ENCODE data around the gene PSTPIP2.

PSTPIP2 gene

GRCh38 chr18:46028536-46028891 is 43.5 kb downstream of the PSTPIP2 start:
- H3K4me3 ChIP-seq (ENCODE audit: low read length) = peak overlapping the region; percentile 75
- peak overlapping the region; percentile 77 for H3K9ac ChIP-seq (ENCODE audit: low read depth, low read length)

GRCh38 chr18:46019936-46020335 is 52.1 kb downstream of the PSTPIP2 start:
- H3K4me1 ChIP-seq (ENCODE audit: control insufficient read depth, insufficient read depth, low read length) = no peaks in the 10 kb centered on the region
- no peak overlapping the region for H3K4me2 ChIP-seq (ENCODE audit: low read length)
- H3K27me3 ChIP-seq (ENCODE audit: control insufficient read depth, insufficient read depth, low read length) = no peaks in the 10 kb centered on the region
- no peak overlapping the region for H3K4me3 ChIP-seq (ENCODE audit: low read length)
- H3K36me3 ChIP-seq (ENCODE audit: insufficient read depth, low read length) = no peaks in the 10 kb centered on the region
- H3K9ac ChIP-seq (ENCODE audit: low read depth, low read length) = no peak overlapping the region
- H3K9me3 ChIP-seq (replicated peaks; ENCODE audit: low read length) = no peaks in the 10 kb centered on the region

More at GRCh38 chr18:46028536-46028891, 43.5 kb downstream of the PSTPIP2 start:
- no peaks in the 10 kb centered on the region for H3K36me3 ChIP-seq (ENCODE audit: insufficient read depth, low read length)
- no peaks in the 10 kb centered on the region for H3K9me3 ChIP-seq (replicated peaks; ENCODE audit: low read length)
- H3K4me2 ChIP-seq (ENCODE audit: low read length) = peak overlapping the region; percentile 96
- H3K4me1 ChIP-seq (ENCODE audit: control insufficient read depth, insufficient read depth, low read length) = peaks cover 6% of the 10 kb centered on the region
- H3K27me3 ChIP-seq (ENCODE audit: control insufficient read depth, insufficient read depth, low read length) = no peaks in the 10 kb centered on the region

- H3K36me3 ChIP-seq (ENCODE audit: insufficient read depth, low read length) = no peaks in the 10 kb centered on the region
- no peaks in the 10 kb centered on the region for H3K27me3 ChIP-seq (ENCODE audit: control insufficient read depth, insufficient read depth, low read length)
Measured at GRCh38 chr18:46013484-46014189, 58.4 kb downstream of the PSTPIP2 start.

GRCh38 chr18:46010676-46011075 is 61.4 kb downstream of the PSTPIP2 start:
- Histone ChIP-seq H3K27me3 (ENCODE audit: control insufficient read depth, insufficient read depth, low read length) (no peaks in the 10 kb centered on the region), H3K4me3 (ENCODE audit: low read length) (no peak overlapping the region)

More at GRCh38 chr18:46013484-46014189, 58.4 kb downstream of the PSTPIP2 start:
- no peaks in the 10 kb centered on the region for H3K4me1 ChIP-seq (ENCODE audit: control insufficient read depth, insufficient read depth, low read length)
- H3K4me2 ChIP-seq (ENCODE audit: low read length) = no peak overlapping the region
- H3K4me3 ChIP-seq (ENCODE audit: low read length) = no peak overlapping the region
- no peaks in the 10 kb centered on the region for H3K9me3 ChIP-seq (replicated peaks; ENCODE audit: low read length)
- H3K9ac ChIP-seq (ENCODE audit: low read depth, low read length) = no peak overlapping the region

GRCh38 chr18:46010050-46010449 is 62.0 kb downstream of the PSTPIP2 start:
- Histone ChIP-seq H3K4me3 (ENCODE audit: low read length) (no peak overlapping the region), H3K9me3 (replicated peaks; ENCODE audit: low read length) (no peaks in the 10 kb centered on the region), H3K4me2 (ENCODE audit: low read length) (no peak overlapping the region), H3K9ac (ENCODE audit: low read depth, low read length) (no peak overlapping the region), H3K4me1 (ENCODE audit: control insufficient read depth, insufficient read depth, low read length) (no peaks in the 10 kb centered on the region), H3K27me3 (ENCODE audit: control insufficient read depth, insufficient read depth, low read length) (no peaks in the 10 kb centered on the region), H3K36me3 (ENCODE audit: insufficient read depth, low read length) (no peaks in the 10 kb centered on the region)

More at GRCh38 chr18:46010676-46011075, 61.4 kb downstream of the PSTPIP2 start:
- no peak overlapping the region for H3K4me2 ChIP-seq (ENCODE audit: low read length)
- H3K36me3 ChIP-seq (ENCODE audit: insufficient read depth, low read length) = no peaks in the 10 kb centered on the region
- no peak overlapping the region for H3K9ac ChIP-seq (ENCODE audit: low read depth, low read length)
- H3K9me3 ChIP-seq (replicated peaks; ENCODE audit: low read length) = no peaks in the 10 kb centered on the region
- no peaks in the 10 kb centered on the region for H3K4me1 ChIP-seq (ENCODE audit: control insufficient read depth, insufficient read depth, low read length)

- H3K27me3 ChIP-seq (ENCODE audit: control insufficient read depth, insufficient read depth, low read length) = no peaks in the 10 kb centered on the region
- H3K4me2 ChIP-seq (ENCODE audit: low read length) = no peak overlapping the region
- no peak overlapping the region for H3K9ac ChIP-seq (ENCODE audit: low read depth, low read length)
- H3K36me3 ChIP-seq (ENCODE audit: insufficient read depth, low read length) = no peaks in the 10 kb centered on the region
- no peaks in the 10 kb centered on the region for H3K4me1 ChIP-seq (ENCODE audit: control insufficient read depth, insufficient read depth, low read length)
- H3K9me3 ChIP-seq (replicated peaks; ENCODE audit: low read length) = no peaks in the 10 kb centered on the region
- no peak overlapping the region for H3K4me3 ChIP-seq (ENCODE audit: low read length)
Measured at GRCh38 chr18:46009125-46009840, 62.8 kb downstream of the PSTPIP2 start.

- Histone ChIP-seq H3K9me3 (replicated peaks; ENCODE audit: low read length) (no peaks in the 10 kb centered on the region), H3K9ac (ENCODE audit: low read depth, low read length) (no peak overlapping the region), H3K4me2 (ENCODE audit: low read length) (no peak overlapping the region), H3K4me1 (ENCODE audit: control insufficient read depth, insufficient read depth, low read length) (no peaks in the 10 kb centered on the region), H3K4me3 (ENCODE audit: low read length) (no peak overlapping the region), H3K36me3 (ENCODE audit: insufficient read depth, low read length) (no peaks in the 10 kb centered on the region), H3K27me3 (ENCODE audit: control insufficient read depth, insufficient read depth, low read length) (no peaks in the 10 kb centered on the region)
Measured at GRCh38 chr18:46008531-46008930, 63.5 kb downstream of the PSTPIP2 start.

- H3K4me2 ChIP-seq (ENCODE audit: low read length) = no peak overlapping the region
- no peak overlapping the region for H3K4me3 ChIP-seq (ENCODE audit: low read length)
- H3K36me3 ChIP-seq (ENCODE audit: insufficient read depth, low read length) = no peaks in the 10 kb centered on the region
- no peaks in the 10 kb centered on the region for H3K4me1 ChIP-seq (ENCODE audit: control insufficient read depth, insufficient read depth, low read length)
- H3K27me3 ChIP-seq (ENCODE audit: control insufficient read depth, insufficient read depth, low read length) = no peaks in the 10 kb centered on the region
- H3K9me3 ChIP-seq (replicated peaks; ENCODE audit: low read length) = no peaks in the 10 kb centered on the region
- H3K9ac ChIP-seq (ENCODE audit: low read depth, low read length) = no peak overlapping the region
Measured at GRCh38 chr18:46007165-46007564, 64.9 kb downstream of the PSTPIP2 start.

- Histone ChIP-seq H3K27me3 (ENCODE audit: control insufficient read depth, insufficient read depth, low read length) (no peaks in the 10 kb centered on the region), H3K4me1 (ENCODE audit: control insufficient read depth, insufficient read depth, low read length) (no peaks in the 10 kb centered on the region), H3K4me3 (ENCODE audit: low read length) (no peak overlapping the region), H3K9me3 (replicated peaks; ENCODE audit: low read length) (no peaks in the 10 kb centered on the region), H3K36me3 (ENCODE audit: insufficient read depth, low read length) (no peaks in the 10 kb centered on the region), H3K9ac (ENCODE audit: low read depth, low read length) (no peak overlapping the region), H3K4me2 (ENCODE audit: low read length) (no peak overlapping the region)
Measured at GRCh38 chr18:46002934-46003333, 69.1 kb downstream of the PSTPIP2 start.

GRCh38 chr18:46001892-46002291 is 70.2 kb downstream of the PSTPIP2 start:
- H3K4me2 ChIP-seq (ENCODE audit: low read length) = no peak overlapping the region
- H3K36me3 ChIP-seq (ENCODE audit: insufficient read depth, low read length) = no peaks in the 10 kb centered on the region
- H3K9me3 ChIP-seq (replicated peaks; ENCODE audit: low read length) = no peaks in the 10 kb centered on the region
- no peaks in the 10 kb centered on the region for H3K27me3 ChIP-seq (ENCODE audit: control insufficient read depth, insufficient read depth, low read length)
- H3K4me3 ChIP-seq (ENCODE audit: low read length) = no peak overlapping the region
- H3K4me1 ChIP-seq (ENCODE audit: control insufficient read depth, insufficient read depth, low read length) = no peaks in the 10 kb centered on the region
- H3K9ac ChIP-seq (ENCODE audit: low read depth, low read length) = no peak overlapping the region

- H3K4me2 ChIP-seq (ENCODE audit: low read length) = no peak overlapping the region
- H3K4me1 ChIP-seq (ENCODE audit: control insufficient read depth, insufficient read depth, low read length) = no peaks in the 10 kb centered on the region
- no peak overlapping the region for H3K4me3 ChIP-seq (ENCODE audit: low read length)
- H3K36me3 ChIP-seq (ENCODE audit: insufficient read depth, low read length) = no peaks in the 10 kb centered on the region
- H3K27me3 ChIP-seq (ENCODE audit: control insufficient read depth, insufficient read depth, low read length) = no peaks in the 10 kb centered on the region
- H3K9me3 ChIP-seq (replicated peaks; ENCODE audit: low read length) = no peaks in the 10 kb centered on the region
- no peak overlapping the region for H3K9ac ChIP-seq (ENCODE audit: low read depth, low read length)
Measured at GRCh38 chr18:46001074-46001473, 71.0 kb downstream of the PSTPIP2 start.

- Histone ChIP-seq H3K4me3 (ENCODE audit: low read length) (no peak overlapping the region), H3K9me3 (replicated peaks; ENCODE audit: low read length) (no peaks in the 10 kb centered on the region), H3K9ac (ENCODE audit: low read depth, low read length) (no peak overlapping the region), H3K27me3 (ENCODE audit: control insufficient read depth, insufficient read depth, low read length) (no peaks in the 10 kb centered on the region), H3K4me1 (ENCODE audit: control insufficient read depth, insufficient read depth, low read length) (no peaks in the 10 kb centered on the region), H3K4me2 (ENCODE audit: low read length) (no peak overlapping the region), H3K36me3 (ENCODE audit: insufficient read depth, low read length) (no peaks in the 10 kb centered on the region)
Measured at GRCh38 chr18:45999536-45999935, 72.5 kb downstream of the PSTPIP2 start.

Measured in skeletal muscle satellite cell (primary cell).